GM12878 (cell line): Measurements from ENCODE around the gene NR6A1. TPM values are rescaled to one million over a fixed set of nuclear protein-coding genes. Genes with fewer than 3 reads are reported as not detected.

Experiments used
- ATAC-seq: fragments of 200-7000 bp; cut with Tn5 transposase; 3 replicates; pipeline ENCODE4 v1.9.1; 2020; ENCODE audit warnings: mild to moderate bottlenecking, moderate library complexity
- BruUV-seq: library from RNA; stranded (reverse); fragments of 400-500 nt; replicated peaks from 2 replicates; lab custom pipeline; 2021; lab: Mats Ljungman, UMichigan
- CTCF ChIA-PET: fragments of 300-600 bp; sonication (Branson Sonifier 250); formaldehyde crosslinking; extraction: SDS; loops from one replicate; lab custom pipeline; 2021; ENCODE audit warnings: inconsistent platforms; lab: Yijun Ruan, JAX
- POLR2A ChIA-PET: fragments of 350-600 bp; formaldehyde crosslinking; extraction: SDS; loops from one replicate; lab custom pipeline; 2021; ENCODE audit warnings: inconsistent platforms; lab: Charles Lee
- RAD21 ChIA-PET: fragments of 300-600 bp; sonication (Branson Sonifier 250); formaldehyde crosslinking; loops from one replicate; lab custom pipeline; 2023; ENCODE audit warnings: antibody characterized with exemption; ENCODE audit not compliant: unreplicated experiment; lab: Charles Lee
- SMC1A ChIA-PET: fragments of 300-600 bp; sonication (Branson Sonifier 250); formaldehyde crosslinking; loops from one replicate; lab custom pipeline; 2023; ENCODE audit not compliant: unreplicated experiment, uncharacterized antibody; lab: Charles Lee
- DNase-seq: peaks from one replicate; pipeline ENCODE4 v3.0.0-alpha.2; 2011; ENCODE audit warnings: low read depth, low spot score
- FAIRE-seq: peaks from 3 replicates; lab custom pipeline; 2011; peaks lifted over from hg19 to GRCh38; lab: Jason Lieb, UNC
- H2AFZ ChIP-seq: 2 replicates; pipeline ENCODE4 v1.6.0; 2011; ENCODE audit warnings: low read depth, low read length, control low read depth; ENCODE audit not compliant: control insufficient read depth
- H3K27ac ChIP-seq: 2 replicates; pipeline ENCODE4 v1.5.1; 2011; ENCODE audit warnings: control low read depth; ENCODE audit not compliant: control insufficient read depth, insufficient read depth
- H3K27me3 ChIP-seq, 2 experiments: replicated peaks in 1 of 2; 2 replicates each; pipeline versions ENCODE4 v1.6.0 to v1.6.1; 2011; ENCODE audit warnings: low read length in 1 of 2; ENCODE audit not compliant: control insufficient read depth in 2 of 2, insufficient read depth in 2 of 2
- H3K36me3 ChIP-seq, 2 experiments: 2 replicates each; pipeline ENCODE4 v1.5.1; 2011; ENCODE audit warnings: low read length in 1 of 2; ENCODE audit not compliant: control insufficient read depth in 2 of 2, insufficient read depth in 2 of 2
- H3K4me1 ChIP-seq: 2 replicates; pipeline ENCODE4 v1.6.1; 2011; ENCODE audit warnings: mild to moderate bottlenecking, low read length, moderate library complexity, mixed read lengths; ENCODE audit not compliant: control insufficient read depth, insufficient read depth
- H3K4me2 ChIP-seq: 2 replicates; pipeline ENCODE4 v1.6.0; 2011; ENCODE audit warnings: control low read depth; ENCODE audit not compliant: control insufficient read depth, insufficient read depth
- H3K4me3 ChIP-seq: fragments of 200-600 bp; sonication (generic); 2 replicates; pipeline ENCODE4 v1.5.1; 2016
- H3K79me2 ChIP-seq: 2 replicates; pipeline ENCODE4 v1.6.0; 2011; ENCODE audit warnings: low read length; ENCODE audit not compliant: control insufficient read depth, insufficient read depth
- H3K9ac ChIP-seq: 2 replicates; pipeline ENCODE4 v1.8.0; 2011; ENCODE audit warnings: low read length, control low read depth, mixed read lengths; ENCODE audit not compliant: control insufficient read depth, insufficient read depth
- H3K9me3 ChIP-seq: replicated peaks from 3 replicates; pipeline ENCODE4 v1.5.1; 2011; ENCODE audit warnings: mild to moderate bottlenecking, low read length; ENCODE audit not compliant: control insufficient read depth, insufficient read depth
- H4K20me1 ChIP-seq: 2 replicates; pipeline ENCODE4 v1.6.0; 2011; ENCODE audit not compliant: control insufficient read depth, insufficient read depth
- ATF3 ChIP-seq: IDR thresholded peaks from 2 replicates; pipeline ENCODE4 v1.6.1; 2011; ENCODE audit warnings: low read depth, mild to moderate bottlenecking, low read length, moderate library complexity, borderline replicate concordance; ENCODE audit errors: extremely low read depth
- BCL11A ChIP-seq: IDR thresholded peaks from 2 replicates; pipeline ENCODE4 v1.6.1; 2011; ENCODE audit warnings: low read depth, low read length
- CBX5 ChIP-seq: sonication (generic); IDR thresholded peaks from 2 replicates; pipeline ENCODE4 v1.6.1; 2016; ENCODE audit warnings: low read depth, moderate library complexity, mild to moderate bottlenecking, inconsistent platforms
- EP300 ChIP-seq, 2 experiments: fragments of 150-350 bp in 1 of 2; IDR thresholded peaks; 2 replicates each; pipeline ENCODE4 v1.6.1; 2011 to 2012; ENCODE audit warnings: low read depth in 2 of 2, low read length in 2 of 2, borderline replicate concordance in 1 of 2, improper control_type of control experiment in 1 of 2, inconsistent platforms in 1 of 2; ENCODE audit not compliant: control insufficient read depth in 1 of 2
- IKZF1 ChIP-seq: fragments of 450-650 bp; conservative IDR thresholded peaks from 2 replicates; pipeline ENCODE4 v1.6.1; 2017; ENCODE audit warnings: antibody characterized with exemption, mild to moderate bottlenecking
- POLR2AphosphoS5 ChIP-seq: IDR thresholded peaks from 2 replicates; pipeline ENCODE4 v1.6.1; 2011; ENCODE audit warnings: mild to moderate bottlenecking, low read length, inconsistent platforms
- RELB ChIP-seq: fragments of 450-650 bp; IDR thresholded peaks from 2 replicates; pipeline ENCODE4 v1.6.1; 2017; ENCODE audit warnings: low read depth, mild to moderate bottlenecking, moderate library complexity
- SIX5 ChIP-seq: IDR thresholded peaks from 2 replicates; pipeline ENCODE4 v1.6.1; 2011; ENCODE audit warnings: mild to moderate bottlenecking, low read depth, low read length, moderate library complexity; ENCODE audit not compliant: severe bottlenecking
- SMAD5 ChIP-seq: IDR thresholded peaks from 2 replicates; pipeline ENCODE4 v1.6.1; 2016; ENCODE audit warnings: antibody characterized with exemption, low read depth
- STAT3 ChIP-seq: IDR thresholded peaks from 2 replicates; pipeline ENCODE4 v1.6.1; 2011; ENCODE audit warnings: low read depth, low read length, improper control_type of control experiment
- TBL1XR1 ChIP-seq: IDR thresholded peaks from 2 replicates; pipeline ENCODE4 v1.6.1; 2012; ENCODE audit warnings: low read depth, low read length, improper control_type of control experiment
- ZBTB40 ChIP-seq: fragments of 450-650 bp; IDR thresholded peaks from 2 replicates; pipeline ENCODE4 v1.6.1; 2016; ENCODE audit warnings: mild to moderate bottlenecking, moderate library complexity, borderline replicate concordance
- ZNF24 ChIP-seq: fragments of 450-650 bp; IDR thresholded peaks from 2 replicates; pipeline ENCODE4 v1.6.1; 2017; ENCODE audit warnings: antibody characterized with exemption, mild to moderate bottlenecking
- ZNF622 ChIP-seq: fragments of 450-650 bp; IDR thresholded peaks from 2 replicates; pipeline ENCODE4 v1.6.1; 2017; ENCODE audit warnings: mild to moderate bottlenecking, inconsistent platforms
- WGBS: methylation state at CpG from one replicate; pipeline ENCODE4 v1.1.6; 2016; ENCODE audit warnings: low lambda C conversion rate; ENCODE audit not compliant: insufficient replicate concordance, insufficient coverage; ENCODE audit errors: missing lambda C conversion rate; 5-methylcytosine and 5-hydroxymethylcytosine counted together
- in situ Hi-C: fragments of 300-500 bp; cut with MboI; formaldehyde crosslinking; loops from 9 replicates; pipeline ENCODE4 v1.14.3; 2018; ENCODE audit warnings: mixed read lengths
- intact Hi-C: fragments of 100-400 bp; cut with micrococcal nuclease; formaldehyde crosslinking; loops from one replicate; pipeline ENCODE4 v1.14.2; 2022; ENCODE audit not compliant: unreplicated experiment
- polyA plus RNA-seq, 11 experiments: library from polyadenylated mRNA; depleted of rRNA in 4 of 11; unstranded in 6 of 11; stranded (reverse) in 5 of 11; fragments of >200 nt; fragmentation: Nextera tagmentation in 4 of 11; fragmentation: Illumina TruSeq in 1 of 11; extraction: Ambion mirVana in 4 of 11; extraction: Trizol in 1 of 11; gene quantifications; 1 replicate in 1 of 11; 2 replicates in 10 of 11; pipeline versions ENCODE4 v1.2.1 to v1.2.3, GENCODE V29; 2011 to 2016; ENCODE audit warnings: inconsistent platforms in 2 of 11, missing spikeins in 2 of 11, low read depth in 1 of 11
- total RNA-seq, 4 experiments: library from RNA; depleted of rRNA in 3 of 4; stranded (reverse); fragments of >200 nt in 3 of 4; fragmentation: Illumina TruSeq in 1 of 4; extraction: Trizol in 1 of 4; gene quantifications; 2 replicates each; pipeline versions ENCODE4 v1.2.1 to v1.2.3, GENCODE V29; 2013 to 2021

NR6A1 gene
- total and polyA plus RNA-seq, 10 of the 15 experiments (the other 5 are each of a cell fraction or from before 2014, with no cell fraction given): 1.2 to 9.2 (median 4.6) TPM

- no peak for TF ChIP-seq RELB
- TF ChIP-seq SIX5: no peak
- TF ChIP-seq ZBTB40: no peak
Observed at GRCh38 chr9:124696101-124696500, 75.0 kb downstream of the NR6A1 start (continued).

GRCh38 chr9:124695280-124695890 is 75.7 kb downstream of the NR6A1 start:
- Histone ChIP-seq H3K4me1 (no peaks in the 10 kb centered on the region), H3K27ac (no peak overlapping the region), H3K36me3 (peaks cover 0 to 3% of the 10 kb centered on the region in 2 experiments; a peak in 1 of 4 replicates), H3K27me3 (no peaks in the 10 kb centered on the region), H2AFZ (no peak overlapping the region), H3K79me2 (peaks cover 2% of the 10 kb centered on the region; the same call in 1 of the 2 replicates), H3K9ac (no peak overlapping the region), H3K4me3 (no peak overlapping the region), H3K4me2 (no peak overlapping the region), H4K20me1 (no peaks in the 10 kb centered on the region), H3K9me3 (no peaks in the 10 kb centered on the region)
- DNase-seq: no peak
- TF ChIP-seq TBL1XR1 (no peak), EP300 (IDR thresholded peaks at IDR 0.05; ENCODE audit: borderline replicate concordance in 1 of 2, control insufficient read depth in 1 of 2, low read depth in 2 of 2, low read length in 2 of 2) (no peak), STAT3 (no peak), ZNF24 (no peak), IKZF1 (no peak), SMAD5 (no peak), CBX5 (no peak), POLR2AphosphoS5 (no peak), ATF3 (no peak), ZNF622 (no peak), BCL11A (no peak)
- BruUV-seq: no TSS peak
- no peak for FAIRE-seq
- CTCF ChIA-PET: no interaction called here
- WGBS: 94% methylated on average over 16 of the region's 16 CpGs
- SMC1A ChIA-PET: interaction anchor here (1.2 kb wide), 1 partner anchor 78 kb away, joined by 4 read pairs; no protein-coding TSS in a partner anchor
- POLR2A ChIA-PET: interaction anchor here (0.6 to 1.8 kb wide), 2 partner anchors 35 to 988 kb away, joined by 4 to 5 read pairs; no protein-coding TSS in a partner anchor
- intact Hi-C loops (no loop called here), in situ Hi-C loops (no loop called here)
- RAD21 ChIA-PET: no interaction called here
- ATAC-seq: no peak
